Liver (tissue), 9 donors: Measurements from ENCODE around the gene DCBLD2. TPM values are rescaled to one million over a fixed set of nuclear protein-coding genes. Genes with fewer than 3 reads are reported as not detected.

Experiments used
- DNase-seq: peaks from one replicate; pipeline ENCODE4 v3.0.0-alpha.2; 2017; ENCODE audit warnings: low spot score
- H3K27ac ChIP-seq, 2 donors: one replicate each; pipeline ENCODE4 v1.7.0; 2013; ENCODE audit warnings: inconsistent platforms in 2 of 2, low read length in 2 of 2, control low read depth in 1 of 2, low read depth in 1 of 2, mild to moderate bottlenecking in 1 of 2
- H3K27me3 ChIP-seq, 4 donors: one replicate each; pipeline versions ENCODE4 v1.6.1 to v1.7.0; 2013; ENCODE audit warnings: low read length in 3 of 4, inconsistent platforms in 1 of 4, mild to moderate bottlenecking in 1 of 4, moderate library complexity in 1 of 4; ENCODE audit not compliant: control insufficient read depth in 4 of 4, insufficient read depth in 4 of 4
- H3K36me3 ChIP-seq, 4 donors: one replicate each; pipeline versions ENCODE4 v1.6.1 to v1.7.0; 2013; ENCODE audit warnings: low read length in 3 of 4, mild to moderate bottlenecking in 3 of 4, low read depth in 1 of 4, moderate library complexity in 1 of 4; ENCODE audit not compliant: control insufficient read depth in 4 of 4, insufficient read depth in 3 of 4
- H3K4me1 ChIP-seq, 4 donors: one replicate each; pipeline versions ENCODE4 v1.6.1 to v1.7.0; 2013; ENCODE audit warnings: low read length in 3 of 4, mild to moderate bottlenecking in 3 of 4, moderate library complexity in 1 of 4; ENCODE audit not compliant: control insufficient read depth in 4 of 4, insufficient read depth in 4 of 4
- H3K4me3 ChIP-seq, 3 donors: one replicate each; pipeline versions ENCODE4 v1.6.1 to v1.7.0; 2013; ENCODE audit warnings: low read length in 3 of 3, control low read depth in 1 of 3, low read depth in 1 of 3, mild to moderate bottlenecking in 1 of 3
- H3K9ac ChIP-seq, 2 donors: one replicate each; pipeline ENCODE4 v1.7.0; 2013; ENCODE audit warnings: low read length in 2 of 2, mild to moderate bottlenecking in 2 of 2, moderate library complexity in 2 of 2, control low read depth in 1 of 2, low read depth in 1 of 2
- H3K9me3 ChIP-seq, 4 donors: one replicate each; pipeline versions ENCODE4 v1.6.1 to v1.7.0; 2013; ENCODE audit warnings: low read length in 3 of 4; ENCODE audit not compliant: control insufficient read depth in 4 of 4
- CTCF ChIP-seq: fragments of 150-350 bp; IDR thresholded peaks from 2 replicates; pipeline ENCODE4 v1.5.1; 2017; ENCODE audit warnings: improper control_type of control experiment, low read depth, low read length; ENCODE audit not compliant: missing input control
- FOXA1 ChIP-seq: IDR thresholded peaks from 2 replicates; pipeline ENCODE4 v1.6.1; 2016; ENCODE audit warnings: antibody characterized with exemption
- FOXA2 ChIP-seq: IDR thresholded peaks from 2 replicates; pipeline ENCODE4 v1.6.1; 2016; ENCODE audit warnings: antibody characterized with exemption
- GABPA ChIP-seq, 2 donors: IDR thresholded peaks in 1 of 2; conservative IDR thresholded peaks in 1 of 2; 2 replicates each; pipeline ENCODE4 v1.6.1; 2016; ENCODE audit warnings: antibody characterized with exemption in 2 of 2, mild to moderate bottlenecking in 1 of 2, moderate library complexity in 1 of 2
- HNF4A ChIP-seq, 2 donors: conservative IDR thresholded peaks; 2 replicates each; pipeline ENCODE4 v1.6.1; 2016; ENCODE audit warnings: antibody characterized with exemption in 2 of 2, mild to moderate bottlenecking in 2 of 2
- HNF4G ChIP-seq: IDR thresholded peaks from 2 replicates; pipeline ENCODE4 v1.6.1; 2016; ENCODE audit warnings: antibody characterized with exemption
- JUND ChIP-seq, 2 donors: IDR thresholded peaks; 2 replicates each; pipeline ENCODE4 v1.6.1; 2016; ENCODE audit warnings: antibody characterized with exemption in 2 of 2
- NR2F2 ChIP-seq: IDR thresholded peaks from 2 replicates; pipeline ENCODE4 v1.6.1; 2016; ENCODE audit warnings: antibody characterized with exemption
- RAD21 ChIP-seq, 2 donors: IDR thresholded peaks; 2 replicates each; pipeline ENCODE4 v1.6.1; 2016; ENCODE audit warnings: antibody characterized with exemption in 2 of 2, mild to moderate bottlenecking in 2 of 2
- RXRA ChIP-seq, 2 donors: IDR thresholded peaks; 2 replicates each; pipeline ENCODE4 v1.6.1; 2017 to 2018; ENCODE audit warnings: antibody characterized with exemption in 2 of 2, mild to moderate bottlenecking in 1 of 2
- SP1 ChIP-seq: IDR thresholded peaks from 2 replicates; pipeline ENCODE4 v1.6.1; 2018; ENCODE audit warnings: antibody characterized with exemption, mild to moderate bottlenecking
- TAF1 ChIP-seq: conservative IDR thresholded peaks from 2 replicates; pipeline ENCODE4 v1.6.1; 2016; ENCODE audit warnings: antibody characterized with exemption, mild to moderate bottlenecking
- ZBTB33 ChIP-seq: IDR thresholded peaks from 2 replicates; pipeline ENCODE4 v1.6.1; 2016; ENCODE audit warnings: antibody characterized with exemption
- WGBS: extraction: QIAGEN DNeasy Blood & Tissue Kit; methylation state at CpG from one replicate; pipeline ENCODE4 v1.1.7; 2013; 5-methylcytosine and 5-hydroxymethylcytosine counted together
- polyA plus RNA-seq, 2 donors: library from polyadenylated mRNA; stranded (reverse) in 1 of 2; unstranded in 1 of 2; fragments of 200-250 nt in 1 of 2; fragments of >200 nt in 1 of 2; fragmentation: Nextera tagmentation in 1 of 2; extraction: Ambion mirVana in 1 of 2; gene quantifications; one replicate each; pipeline versions ENCODE4 v1.2.1 to v1.2.3, GENCODE V29; 2013 to 2015
- total RNA-seq, 2 donors: library from RNA; depleted of rRNA; stranded (reverse); fragments of >200 nt; gene quantifications; one replicate each; pipeline ENCODE4 v1.2.3, GENCODE V29; 2014
- TF ChIP-seq, protein P1 (sequence below): IDR thresholded peaks from 2 replicates; pipeline ENCODE4 v1.6.1; 2016; ENCODE audit warnings: antibody characterized with exemption
- TF ChIP-seq, protein P2 (sequence below): IDR thresholded peaks from 2 replicates; pipeline ENCODE4 v1.6.1; 2016; ENCODE audit warnings: antibody characterized with exemption
- TF ChIP-seq, protein P3 (sequence below): IDR thresholded peaks from 2 replicates; pipeline ENCODE4 v1.6.1; 2016; ENCODE audit warnings: antibody characterized with exemption, mild to moderate bottlenecking
- donor health status: healthy.
- donor health status: healthy.
- donor health status: healthy.
- donor health status: healthy.
- donor health status: healthy.

Gene DCBLD2
- total and polyA plus RNA-seq, 4 donors, result 4.7 to 14.7 (median 9.1) TPM

GRCh38 chr3:98918586-98918985 lies 17.1 kb upstream of the DCBLD2 start:
- Histone ChIP-seq H3K36me3 (no peaks in the 10 kb centered on the region), H3K9ac (no peak overlapping the region), H3K27me3 (peaks cover 0 to 2% (median 0%) of the 10 kb centered on the region in 4 donors), H3K4me1 (peaks cover 0 to 4% (median under 1%) of the 10 kb centered on the region in 4 donors), H3K4me3 (no peak overlapping the region), H3K27ac (no peak overlapping the region), H3K9me3 (no peaks in the 10 kb centered on the region)
- DNase-seq, result no peak
- TF ChIP-seq JUND (IDR thresholded peaks at IDR 0.05), result no peak

GRCh38 chr3:98917608-98918007 lies 16.1 kb upstream of the DCBLD2 start:
- 73% methylated on average over 1 of the region's 1 CpG for WGBS
- Histone ChIP-seq H3K27me3 (peaks cover 0 to 2% (median 0%) of the 10 kb centered on the region in 4 donors), H3K27ac (no peak overlapping the region), H3K36me3 (no peaks in the 10 kb centered on the region), H3K9me3 (no peaks in the 10 kb centered on the region), H3K4me3 (no peak overlapping the region), H3K4me1 (peaks cover 0 to 4% (median under 1%) of the 10 kb centered on the region in 4 donors), H3K9ac (no peak overlapping the region)
- DNase-seq, result no peak
- TF ChIP-seq TAF1 (no peak), RXRA (IDR thresholded peaks at IDR 0.05) (no peak), ZBTB33 (no peak), FOXA1 (no peak)
- TF ChIP-seq, protein P1, sequence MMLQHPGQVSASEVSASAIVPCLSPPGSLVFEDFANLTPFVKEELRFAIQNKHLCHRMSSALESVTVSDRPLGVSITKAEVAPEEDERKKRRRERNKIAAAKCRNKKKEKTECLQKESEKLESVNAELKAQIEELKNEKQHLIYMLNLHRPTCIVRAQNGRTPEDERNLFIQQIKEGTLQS, result no peak

DNA sequence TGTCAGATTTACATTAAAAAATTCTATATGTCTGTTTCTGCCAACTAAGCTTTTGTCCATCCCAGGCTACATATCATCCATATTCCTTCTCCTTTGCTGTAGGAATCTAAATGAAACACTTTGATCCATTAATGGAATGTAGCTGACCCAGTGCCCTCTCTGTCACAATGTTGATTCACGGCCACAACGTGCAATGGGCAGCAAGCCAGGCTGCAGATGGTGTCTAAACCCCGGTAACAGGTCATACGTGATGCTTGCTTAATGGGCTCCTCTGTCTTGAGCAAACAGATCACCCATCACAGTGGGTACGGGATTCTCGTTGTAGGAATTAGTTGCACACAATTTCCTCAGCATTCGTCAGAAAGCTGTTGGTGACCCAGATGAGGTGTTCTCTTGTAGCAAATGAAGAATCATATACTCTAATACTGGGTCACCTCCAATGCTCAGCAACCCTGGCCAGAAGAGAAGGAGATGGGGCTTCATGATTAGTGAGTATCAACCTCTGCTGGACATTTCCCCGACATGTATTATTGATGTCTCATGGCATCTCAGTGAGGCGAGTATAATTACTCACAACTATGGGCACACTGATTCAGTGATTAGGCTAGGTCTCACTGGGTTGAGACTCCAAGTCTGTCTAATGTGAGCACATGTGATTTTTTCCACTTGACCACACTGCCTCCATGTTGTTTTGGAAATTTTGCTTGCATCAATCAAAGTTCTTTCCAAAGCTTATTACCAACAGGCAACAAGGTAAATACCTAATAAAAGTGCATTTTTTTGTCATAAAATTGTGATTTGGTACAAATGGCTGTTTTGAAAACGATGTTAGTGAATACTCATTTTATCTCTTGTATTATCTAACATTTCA lies 12.9 kb upstream of the DCBLD2 start:
- Histone ChIP-seq H3K4me1 (peaks cover 0 to 4% (median under 1%) of the 10 kb centered on the region in 4 donors), H3K4me3 (no peak overlapping the region), H3K27ac (no peak overlapping the region), H3K9ac (no peak overlapping the region), H3K9me3 (no peaks in the 10 kb centered on the region), H3K36me3 (no peaks in the 10 kb centered on the region), H3K27me3 (no peaks in the 10 kb centered on the region)
- no peak for DNase-seq
- 46% methylated on average over 10 of the region's 10 CpGs for WGBS
- TF ChIP-seq TAF1, result no peak
- peak; percentile 73 to 84 for TF ChIP-seq RXRA (IDR thresholded peaks at IDR 0.05)
- peak in 1 of 2 donors; percentile 30 for TF ChIP-seq RAD21 (IDR thresholded peaks at IDR 0.05)
- TF ChIP-seq FOXA2, result peak; percentile 54
- TF ChIP-seq GABPA (IDR thresholded peaks at IDR 0.05 in 1 of 2, conservative IDR thresholded peaks at IDR 0.05 in 1 of 2), result no peak
- no peak for TF ChIP-seq HNF4G
- TF ChIP-seq ZBTB33, result peak; percentile 40
- TF ChIP-seq, protein P2, sequence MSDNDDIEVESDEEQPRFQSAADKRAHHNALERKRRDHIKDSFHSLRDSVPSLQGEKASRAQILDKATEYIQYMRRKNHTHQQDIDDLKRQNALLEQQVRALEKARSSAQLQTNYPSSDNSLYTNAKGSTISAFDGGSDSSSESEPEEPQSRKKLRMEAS, result peak; percentile 34
- peak; percentile 83 for TF ChIP-seq NR2F2
- peak; percentile 74 for TF ChIP-seq SP1
- TF ChIP-seq, protein P1, result no peak
- peak; percentile 74 to 80 for TF ChIP-seq HNF4A (conservative IDR thresholded peaks at IDR 0.05)
- no peak for TF ChIP-seq CTCF
- TF ChIP-seq FOXA1, result peak; percentile 10
- TF ChIP-seq, protein P3, sequence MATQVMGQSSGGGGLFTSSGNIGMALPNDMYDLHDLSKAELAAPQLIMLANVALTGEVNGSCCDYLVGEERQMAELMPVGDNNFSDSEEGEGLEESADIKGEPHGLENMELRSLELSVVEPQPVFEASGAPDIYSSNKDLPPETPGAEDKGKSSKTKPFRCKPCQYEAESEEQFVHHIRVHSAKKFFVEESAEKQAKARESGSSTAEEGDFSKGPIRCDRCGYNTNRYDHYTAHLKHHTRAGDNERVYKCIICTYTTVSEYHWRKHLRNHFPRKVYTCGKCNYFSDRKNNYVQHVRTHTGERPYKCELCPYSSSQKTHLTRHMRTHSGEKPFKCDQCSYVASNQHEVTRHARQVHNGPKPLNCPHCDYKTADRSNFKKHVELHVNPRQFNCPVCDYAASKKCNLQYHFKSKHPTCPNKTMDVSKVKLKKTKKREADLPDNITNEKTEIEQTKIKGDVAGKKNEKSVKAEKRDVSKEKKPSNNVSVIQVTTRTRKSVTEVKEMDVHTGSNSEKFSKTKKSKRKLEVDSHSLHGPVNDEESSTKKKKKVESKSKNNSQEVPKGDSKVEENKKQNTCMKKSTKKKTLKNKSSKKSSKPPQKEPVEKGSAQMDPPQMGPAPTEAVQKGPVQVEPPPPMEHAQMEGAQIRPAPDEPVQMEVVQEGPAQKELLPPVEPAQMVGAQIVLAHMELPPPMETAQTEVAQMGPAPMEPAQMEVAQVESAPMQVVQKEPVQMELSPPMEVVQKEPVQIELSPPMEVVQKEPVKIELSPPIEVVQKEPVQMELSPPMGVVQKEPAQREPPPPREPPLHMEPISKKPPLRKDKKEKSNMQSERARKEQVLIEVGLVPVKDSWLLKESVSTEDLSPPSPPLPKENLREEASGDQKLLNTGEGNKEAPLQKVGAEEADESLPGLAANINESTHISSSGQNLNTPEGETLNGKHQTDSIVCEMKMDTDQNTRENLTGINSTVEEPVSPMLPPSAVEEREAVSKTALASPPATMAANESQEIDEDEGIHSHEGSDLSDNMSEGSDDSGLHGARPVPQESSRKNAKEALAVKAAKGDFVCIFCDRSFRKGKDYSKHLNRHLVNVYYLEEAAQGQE, result no peak
